DMS114 treated with DMSO at 0.1 percent for 48 hours (cell line): ENCODE data around the gene GALNT10.

Source experiments
- DNase-seq: peaks from one replicate; lab custom pipeline; 2025; ENCODE audit not compliant: unreplicated experiment; lab: John Stamatoyannopoulos, UW

Gene GALNT10

GRCh38 chr5:154373326-154373725 lies 182.8 kb downstream of the GALNT10 start:
- DNase-seq: no peak

GRCh38 chr5:154373729-154374179 lies 183.2 kb downstream of the GALNT10 start:
- no peak for DNase-seq

DNA sequence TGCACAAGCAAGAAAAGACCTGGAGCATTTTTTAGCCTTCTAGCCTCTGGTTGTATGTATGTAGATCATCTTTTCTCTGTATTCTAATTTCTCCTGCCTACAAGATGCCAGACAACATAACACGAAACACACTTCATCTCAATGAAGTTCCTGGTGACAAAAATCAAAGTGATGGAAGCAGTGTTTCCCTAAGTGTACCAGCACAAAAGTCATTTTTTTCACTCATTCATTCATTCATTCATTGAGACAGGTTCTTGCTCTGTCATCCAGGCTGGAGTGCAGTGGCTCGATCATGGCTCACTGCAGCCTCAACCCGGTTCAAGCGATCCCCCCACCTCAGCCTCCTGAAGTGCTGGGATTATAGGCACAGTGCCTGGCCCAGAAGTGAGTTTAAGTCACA lies 183.7 kb downstream of the GALNT10 start:
- DNase-seq: no peak

GRCh38 chr5:154375329-154376008 lies 184.9 kb downstream of the GALNT10 start:
- no peak for DNase-seq

DNA sequence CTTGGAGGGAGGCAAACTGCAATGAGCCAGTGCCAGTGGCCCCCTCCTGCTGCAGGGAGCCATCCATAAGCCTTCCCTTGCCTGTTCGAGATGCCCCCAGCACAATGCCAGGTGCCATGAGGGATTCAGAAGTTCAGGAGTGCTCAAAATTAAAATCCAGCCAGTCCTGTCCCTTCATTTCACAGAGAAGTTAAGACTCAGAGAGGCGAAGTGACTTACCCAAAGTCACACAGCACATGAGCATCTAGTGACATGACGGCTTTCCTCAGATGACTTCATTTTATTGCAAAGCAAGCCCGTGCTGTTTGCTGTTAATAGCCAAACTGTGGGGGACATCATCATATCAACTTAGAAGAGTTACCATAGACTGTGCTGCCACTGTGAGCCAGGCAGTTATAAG lies 185.9 kb downstream of the GALNT10 start:
- DNase-seq: no peak

DNA sequence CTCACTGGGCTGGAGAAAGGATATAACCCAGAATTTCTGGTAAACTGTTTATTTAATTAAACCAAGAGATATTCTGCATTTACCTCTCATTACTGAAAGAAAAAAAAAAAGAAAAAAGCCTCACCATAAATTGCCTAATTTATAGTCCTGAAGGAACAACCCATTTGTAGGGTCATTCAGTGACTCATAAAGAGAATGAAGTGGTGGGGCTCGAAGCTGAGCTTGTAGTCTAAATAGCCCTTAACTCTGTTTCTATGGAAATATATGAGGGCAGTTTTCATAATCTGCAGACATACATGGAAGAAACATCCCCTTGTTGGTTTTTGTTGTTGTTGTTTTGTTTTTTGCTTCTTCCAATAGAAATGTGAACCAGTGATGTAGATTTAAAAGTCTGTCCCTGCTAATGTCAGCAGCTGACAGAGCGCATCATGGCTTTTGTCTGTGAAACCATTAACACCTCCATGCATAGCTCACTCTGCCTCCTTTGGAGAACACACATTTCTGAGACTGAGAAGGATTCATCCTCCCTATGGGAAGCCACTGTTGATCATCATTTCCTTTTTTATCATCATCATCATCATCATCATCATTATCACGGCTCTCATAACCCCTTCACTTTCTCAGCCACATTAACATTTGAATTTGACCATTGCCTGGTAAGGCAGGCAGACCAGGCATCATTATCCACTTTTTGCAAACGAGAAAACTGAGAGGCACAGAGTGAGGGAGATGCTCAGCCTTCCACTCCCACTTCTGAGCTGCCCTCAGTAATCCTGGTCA lies 187.4 kb downstream of the GALNT10 start:
- no peak for DNase-seq

GRCh38 chr5:154380263-154380662 lies 189.7 kb downstream of the GALNT10 start:
- DNase-seq: no peak

- DNase-seq: no peak
Observed at GRCh38 chr5:154384480-154385235, 194.1 kb downstream of the GALNT10 start.

DNA sequence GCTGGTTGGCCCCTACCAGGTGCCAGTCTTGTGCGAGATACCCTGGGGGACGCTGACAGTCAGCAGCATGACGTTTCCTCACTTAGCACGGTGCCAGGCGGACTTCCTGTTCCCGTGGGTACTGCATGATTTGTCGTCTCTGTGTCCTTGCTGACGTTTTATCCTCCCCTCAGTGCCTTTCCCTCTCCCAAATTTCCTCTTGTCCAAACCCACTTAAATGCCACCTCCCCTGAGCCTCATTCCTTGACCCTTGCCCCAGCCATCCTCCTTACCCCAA lies 194.6 kb downstream of the GALNT10 start:
- DNase-seq: no peak

GRCh38 chr5:154386952-154387629 lies 196.6 kb downstream of the GALNT10 start:
- DNase-seq: no peak

- DNase-seq: no peak
Observed at GRCh38 chr5:154388842-154389241, 198.3 kb downstream of the GALNT10 start.

GRCh38 chr5:154390096-154390495 lies 199.6 kb downstream of the GALNT10 start:
- no peak for DNase-seq

DNA sequence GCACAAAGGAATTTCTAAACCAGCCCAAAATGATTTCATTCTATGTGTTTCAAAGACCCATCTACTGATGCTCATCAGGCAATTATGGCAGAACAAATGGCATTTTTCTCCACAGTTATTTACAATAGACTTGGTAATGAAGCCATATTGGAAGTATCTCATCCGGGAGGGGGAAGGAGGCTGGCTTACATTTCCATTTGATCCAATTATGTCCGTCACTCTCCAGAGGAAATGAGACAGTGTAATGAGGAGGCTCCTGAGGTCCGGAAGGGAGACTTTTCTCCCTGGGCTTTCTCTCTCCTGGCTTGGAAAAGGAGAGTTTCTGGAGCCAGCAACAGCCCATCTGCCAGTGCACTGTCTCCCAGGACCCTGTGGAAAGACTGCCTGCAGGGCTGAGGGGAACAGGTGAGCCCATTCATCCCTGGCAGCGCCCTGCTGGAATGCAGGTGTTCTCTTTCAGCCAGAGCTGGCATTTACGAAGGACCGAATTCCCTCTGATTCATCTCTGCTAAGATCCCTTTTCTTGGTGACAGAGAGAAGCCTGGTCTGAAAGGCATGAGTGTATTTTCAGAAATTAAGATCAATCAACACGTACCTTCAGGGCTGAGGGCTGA lies 200.3 kb downstream of the GALNT10 start:
- DNase-seq: no peak

- no peak for DNase-seq
Observed at GRCh38 chr5:154391788-154392187, 201.3 kb downstream of the GALNT10 start.

- DNase-seq: no peak
Observed at GRCh38 chr5:154393850-154394249, 203.3 kb downstream of the GALNT10 start.

GRCh38 chr5:154394307-154394706 lies 203.8 kb downstream of the GALNT10 start:
- no peak for DNase-seq

GRCh38 chr5:154395407-154396106 lies 205.0 kb downstream of the GALNT10 start:
- DNase-seq: no peak

- DNase-seq: no peak
Observed at GRCh38 chr5:154396128-154396527, 205.6 kb downstream of the GALNT10 start.

DNA sequence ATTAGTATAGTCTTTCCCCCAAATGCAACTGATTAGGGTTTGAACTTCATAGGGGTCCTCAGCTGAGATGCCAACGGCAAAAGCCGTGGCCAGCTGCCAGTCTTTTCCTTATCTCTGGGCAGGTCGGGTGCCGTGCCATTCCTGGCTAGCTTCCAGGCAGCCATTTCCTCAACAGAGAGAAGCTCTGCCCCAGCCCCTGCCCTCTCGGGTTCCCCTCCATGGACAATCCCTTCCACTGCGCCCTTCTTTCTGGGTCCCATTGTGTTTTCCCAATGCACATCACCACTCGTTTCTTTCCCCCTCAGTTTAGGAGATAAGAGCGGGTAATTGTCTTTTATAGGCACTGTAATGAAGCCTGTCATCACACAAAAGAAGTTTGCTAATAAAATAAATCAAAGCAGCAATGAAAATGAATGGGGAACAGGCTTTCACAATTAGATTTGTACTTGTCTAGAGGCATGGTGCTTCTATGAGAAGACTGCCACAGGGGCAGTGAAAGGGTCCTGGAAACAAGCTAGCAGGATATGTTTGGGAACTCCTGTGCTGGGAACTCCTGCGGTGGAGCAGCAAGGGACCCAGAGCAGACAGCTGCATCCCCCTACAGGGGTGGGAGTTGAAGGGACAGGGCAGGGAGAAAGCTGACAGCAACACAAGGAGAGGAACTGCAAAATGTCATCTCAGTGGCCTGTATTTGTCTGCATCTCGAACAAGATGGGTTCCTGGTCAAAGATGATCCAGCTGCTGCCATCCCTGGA lies 207.3 kb downstream of the GALNT10 start:
- no peak for DNase-seq

- DNase-seq: no peak
Observed at GRCh38 chr5:154400678-154401077, 210.1 kb downstream of the GALNT10 start.
